Liver (tissue), 9 donors: ENCODE measurements around the gene OOSP1. TPM values are rescaled to one million over a fixed set of nuclear protein-coding genes. Genes with fewer than 3 reads are reported as not detected.

Experiments
- DNase-seq: peaks from one replicate; pipeline ENCODE4 v3.0.0-alpha.2; 2017; ENCODE audit warnings: low spot score
- H3K27ac ChIP-seq, 2 donors: one replicate each; pipeline ENCODE4 v1.7.0; 2013; ENCODE audit warnings: inconsistent platforms in 2 of 2, low read length in 2 of 2, control low read depth in 1 of 2, low read depth in 1 of 2, mild to moderate bottlenecking in 1 of 2
- H3K27me3 ChIP-seq, 4 donors: one replicate each; pipeline versions ENCODE4 v1.6.1 to v1.7.0; 2013; ENCODE audit warnings: low read length in 3 of 4, inconsistent platforms in 1 of 4, mild to moderate bottlenecking in 1 of 4, moderate library complexity in 1 of 4; ENCODE audit not compliant: control insufficient read depth in 4 of 4, insufficient read depth in 4 of 4
- H3K36me3 ChIP-seq, 4 donors: one replicate each; pipeline versions ENCODE4 v1.6.1 to v1.7.0; 2013; ENCODE audit warnings: low read length in 3 of 4, mild to moderate bottlenecking in 3 of 4, low read depth in 1 of 4, moderate library complexity in 1 of 4; ENCODE audit not compliant: control insufficient read depth in 4 of 4, insufficient read depth in 3 of 4
- H3K4me1 ChIP-seq, 4 donors: one replicate each; pipeline versions ENCODE4 v1.6.1 to v1.7.0; 2013; ENCODE audit warnings: low read length in 3 of 4, mild to moderate bottlenecking in 3 of 4, moderate library complexity in 1 of 4; ENCODE audit not compliant: control insufficient read depth in 4 of 4, insufficient read depth in 4 of 4
- H3K4me3 ChIP-seq, 3 donors: one replicate each; pipeline versions ENCODE4 v1.6.1 to v1.7.0; 2013; ENCODE audit warnings: low read length in 3 of 3, control low read depth in 1 of 3, low read depth in 1 of 3, mild to moderate bottlenecking in 1 of 3
- H3K9ac ChIP-seq, 2 donors: one replicate each; pipeline ENCODE4 v1.7.0; 2013; ENCODE audit warnings: low read length in 2 of 2, mild to moderate bottlenecking in 2 of 2, moderate library complexity in 2 of 2, control low read depth in 1 of 2, low read depth in 1 of 2
- H3K9me3 ChIP-seq, 4 donors: one replicate each; pipeline versions ENCODE4 v1.6.1 to v1.7.0; 2013; ENCODE audit warnings: low read length in 3 of 4; ENCODE audit not compliant: control insufficient read depth in 4 of 4
- EGR1 ChIP-seq, 2 donors: IDR thresholded peaks; 2 replicates each; pipeline ENCODE4 v1.6.1; 2016 to 2018; ENCODE audit warnings: antibody characterized with exemption in 2 of 2, low read depth in 2 of 2
- FOXA1 ChIP-seq: IDR thresholded peaks from 2 replicates; pipeline ENCODE4 v1.6.1; 2016; ENCODE audit warnings: antibody characterized with exemption
- FOXA2 ChIP-seq: IDR thresholded peaks from 2 replicates; pipeline ENCODE4 v1.6.1; 2016; ENCODE audit warnings: antibody characterized with exemption
- GABPA ChIP-seq, 2 donors: IDR thresholded peaks in 1 of 2; conservative IDR thresholded peaks in 1 of 2; 2 replicates each; pipeline ENCODE4 v1.6.1; 2016; ENCODE audit warnings: antibody characterized with exemption in 2 of 2, mild to moderate bottlenecking in 1 of 2, moderate library complexity in 1 of 2
- HNF4A ChIP-seq, 2 donors: conservative IDR thresholded peaks; 2 replicates each; pipeline ENCODE4 v1.6.1; 2016; ENCODE audit warnings: antibody characterized with exemption in 2 of 2, mild to moderate bottlenecking in 2 of 2
- HNF4G ChIP-seq: IDR thresholded peaks from 2 replicates; pipeline ENCODE4 v1.6.1; 2016; ENCODE audit warnings: antibody characterized with exemption
- JUND ChIP-seq, 2 donors: IDR thresholded peaks; 2 replicates each; pipeline ENCODE4 v1.6.1; 2016; ENCODE audit warnings: antibody characterized with exemption in 2 of 2
- NR2F2 ChIP-seq: IDR thresholded peaks from 2 replicates; pipeline ENCODE4 v1.6.1; 2016; ENCODE audit warnings: antibody characterized with exemption
- RAD21 ChIP-seq, 2 donors: IDR thresholded peaks; 2 replicates each; pipeline ENCODE4 v1.6.1; 2016; ENCODE audit warnings: antibody characterized with exemption in 2 of 2, mild to moderate bottlenecking in 2 of 2
- RXRA ChIP-seq, 2 donors: IDR thresholded peaks; 2 replicates each; pipeline ENCODE4 v1.6.1; 2017 to 2018; ENCODE audit warnings: antibody characterized with exemption in 2 of 2, mild to moderate bottlenecking in 1 of 2
- TAF1 ChIP-seq: conservative IDR thresholded peaks from 2 replicates; pipeline ENCODE4 v1.6.1; 2016; ENCODE audit warnings: antibody characterized with exemption, mild to moderate bottlenecking
- YY1 ChIP-seq: IDR thresholded peaks from 2 replicates; pipeline ENCODE4 v1.6.1; 2016; ENCODE audit warnings: antibody characterized with exemption, mild to moderate bottlenecking
- WGBS: extraction: QIAGEN DNeasy Blood & Tissue Kit; methylation state at CpG from one replicate; pipeline ENCODE4 v1.1.7; 2013; 5-methylcytosine and 5-hydroxymethylcytosine counted together
- polyA plus RNA-seq, 2 donors: library from polyadenylated mRNA; stranded (reverse) in 1 of 2; unstranded in 1 of 2; fragments of 200-250 nt in 1 of 2; fragments of >200 nt in 1 of 2; fragmentation: Nextera tagmentation in 1 of 2; extraction: Ambion mirVana in 1 of 2; gene quantifications; one replicate each; pipeline versions ENCODE4 v1.2.1 to v1.2.3, GENCODE V29; 2013 to 2015
- total RNA-seq, 2 donors: library from RNA; depleted of rRNA; stranded (reverse); fragments of >200 nt; gene quantifications; one replicate each; pipeline ENCODE4 v1.2.3, GENCODE V29; 2014
- TF ChIP-seq, protein P1 (sequence below): fragments of 150-350 bp; IDR thresholded peaks from 2 replicates; pipeline ENCODE4 v1.5.1; 2017; ENCODE audit warnings: improper control_type of control experiment, low read depth, low read length; ENCODE audit not compliant: missing input control
- TF ChIP-seq, protein P2 (sequence below): IDR thresholded peaks from 2 replicates; pipeline ENCODE4 v1.6.1; 2016; ENCODE audit warnings: antibody characterized with exemption
- TF ChIP-seq, protein P3 (sequence below): IDR thresholded peaks from 2 replicates; pipeline ENCODE4 v1.6.1; 2016; ENCODE audit warnings: antibody characterized with exemption
- TF ChIP-seq, protein P4 (sequence below): IDR thresholded peaks from 2 replicates; pipeline ENCODE4 v1.6.1; 2016; ENCODE audit warnings: antibody characterized with exemption
- TF ChIP-seq, protein P5 (sequence below): IDR thresholded peaks from 2 replicates; pipeline ENCODE4 v1.6.1; 2016; ENCODE audit warnings: antibody characterized with exemption, mild to moderate bottlenecking
- donor health status: healthy.
- donor health status: healthy.
- donor health status: healthy.
- donor health status: healthy.
- donor health status: healthy.

OOSP1 gene
- total and polyA plus RNA-seq, 4 donors, result not detected

DNA sequence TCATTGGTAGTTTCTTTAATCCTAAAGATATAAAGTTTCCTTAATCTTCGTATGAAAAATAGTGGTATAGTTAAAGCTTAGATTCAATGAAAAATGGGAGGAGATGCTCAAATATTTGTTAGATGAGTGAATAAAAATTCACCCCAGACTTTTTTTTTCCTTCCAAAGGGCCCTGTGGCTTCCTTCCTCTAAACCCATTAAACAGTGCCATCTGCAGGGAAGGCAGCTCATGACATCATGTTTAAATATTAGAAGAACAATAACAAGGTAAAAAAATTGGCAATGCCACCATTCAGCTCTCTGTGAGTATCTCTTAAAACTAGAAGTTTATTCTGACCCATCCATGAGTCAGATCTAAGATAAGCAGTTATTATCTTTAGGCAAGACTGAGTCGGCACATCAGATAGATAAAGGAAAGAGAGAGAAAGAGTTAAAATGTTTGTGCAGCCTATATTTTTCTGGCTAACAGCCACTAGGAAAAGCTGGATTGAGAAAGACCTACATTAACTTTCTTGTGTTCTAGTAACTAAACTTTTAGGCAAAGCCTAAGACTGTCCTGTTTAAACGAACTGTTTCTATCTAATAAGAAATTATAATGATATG is 19.1 kb upstream of the OOSP1 start:
- peaks cover 0 to 2% (median 0%) of the 10 kb centered on the region in 4 donors for H3K36me3 ChIP-seq
- 42% methylated on average over 3 of the region's 3 CpGs for WGBS
- H3K27me3 ChIP-seq, result no peaks in the 10 kb centered on the region
- no peak overlapping the region for H3K9ac ChIP-seq
- no peak overlapping the region for H3K27ac ChIP-seq
- peaks cover 10 to 28% (median 19%) of the 10 kb centered on the region in 4 donors for H3K9me3 ChIP-seq
- TF ChIP-seq, protein P1, sequence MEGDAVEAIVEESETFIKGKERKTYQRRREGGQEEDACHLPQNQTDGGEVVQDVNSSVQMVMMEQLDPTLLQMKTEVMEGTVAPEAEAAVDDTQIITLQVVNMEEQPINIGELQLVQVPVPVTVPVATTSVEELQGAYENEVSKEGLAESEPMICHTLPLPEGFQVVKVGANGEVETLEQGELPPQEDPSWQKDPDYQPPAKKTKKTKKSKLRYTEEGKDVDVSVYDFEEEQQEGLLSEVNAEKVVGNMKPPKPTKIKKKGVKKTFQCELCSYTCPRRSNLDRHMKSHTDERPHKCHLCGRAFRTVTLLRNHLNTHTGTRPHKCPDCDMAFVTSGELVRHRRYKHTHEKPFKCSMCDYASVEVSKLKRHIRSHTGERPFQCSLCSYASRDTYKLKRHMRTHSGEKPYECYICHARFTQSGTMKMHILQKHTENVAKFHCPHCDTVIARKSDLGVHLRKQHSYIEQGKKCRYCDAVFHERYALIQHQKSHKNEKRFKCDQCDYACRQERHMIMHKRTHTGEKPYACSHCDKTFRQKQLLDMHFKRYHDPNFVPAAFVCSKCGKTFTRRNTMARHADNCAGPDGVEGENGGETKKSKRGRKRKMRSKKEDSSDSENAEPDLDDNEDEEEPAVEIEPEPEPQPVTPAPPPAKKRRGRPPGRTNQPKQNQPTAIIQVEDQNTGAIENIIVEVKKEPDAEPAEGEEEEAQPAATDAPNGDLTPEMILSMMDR, result peak; percentile 32
- TF ChIP-seq RAD21 (IDR thresholded peaks at IDR 0.05), result peak; percentile 57 to 75
- no peak for TF ChIP-seq GABPA (IDR thresholded peaks at IDR 0.05 in 1 of 2, conservative IDR thresholded peaks at IDR 0.05 in 1 of 2)
- H3K4me1 ChIP-seq, result no peaks in the 10 kb centered on the region
- DNase-seq, result no peak
- no peak overlapping the region for H3K4me3 ChIP-seq

DNA sequence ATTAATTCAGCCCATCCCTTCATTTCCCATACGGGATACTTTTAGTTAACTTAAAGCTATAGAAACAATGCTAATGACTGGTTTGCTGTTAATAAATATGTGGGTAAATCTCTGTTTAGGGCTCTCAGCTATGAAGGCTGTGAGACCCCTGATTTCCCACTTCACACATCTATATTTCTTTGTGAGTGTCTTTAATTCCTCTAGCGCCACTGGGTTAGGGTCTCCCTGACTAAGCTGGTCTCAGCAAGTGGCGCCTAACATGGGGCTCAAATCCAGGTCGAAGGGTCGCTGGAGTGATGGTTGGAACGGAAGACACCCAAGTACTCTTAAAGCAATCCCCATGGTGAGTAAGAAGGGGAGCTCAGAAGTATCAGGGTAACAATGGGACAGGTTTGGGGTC is 14.4 kb upstream of the OOSP1 start:
- Histone ChIP-seq H3K27ac (no peak overlapping the region), H3K27me3 (no peaks in the 10 kb centered on the region), H3K9ac (no peak overlapping the region), H3K4me1 (no peaks in the 10 kb centered on the region), H3K9me3 (peaks cover 12 to 33% (median 21%) of the 10 kb centered on the region in 4 donors), H3K4me3 (peak overlapping the region in 1 of 3 donors; percentile 35), H3K36me3 (peaks cover 0 to 2% (median 0%) of the 10 kb centered on the region in 4 donors)
- 94% methylated on average over 6 of the region's 6 CpGs for whole genome bisulfite sequencing
- TF ChIP-seq EGR1 (IDR thresholded peaks at IDR 0.05; ENCODE audit: low read depth in 2 of 2) (no peak), RAD21 (IDR thresholded peaks at IDR 0.05) (no peak), FOXA1 (no peak)
- TF ChIP-seq, protein P2, sequence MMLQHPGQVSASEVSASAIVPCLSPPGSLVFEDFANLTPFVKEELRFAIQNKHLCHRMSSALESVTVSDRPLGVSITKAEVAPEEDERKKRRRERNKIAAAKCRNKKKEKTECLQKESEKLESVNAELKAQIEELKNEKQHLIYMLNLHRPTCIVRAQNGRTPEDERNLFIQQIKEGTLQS, result no peak
- DNase-seq, result no peak

DNA sequence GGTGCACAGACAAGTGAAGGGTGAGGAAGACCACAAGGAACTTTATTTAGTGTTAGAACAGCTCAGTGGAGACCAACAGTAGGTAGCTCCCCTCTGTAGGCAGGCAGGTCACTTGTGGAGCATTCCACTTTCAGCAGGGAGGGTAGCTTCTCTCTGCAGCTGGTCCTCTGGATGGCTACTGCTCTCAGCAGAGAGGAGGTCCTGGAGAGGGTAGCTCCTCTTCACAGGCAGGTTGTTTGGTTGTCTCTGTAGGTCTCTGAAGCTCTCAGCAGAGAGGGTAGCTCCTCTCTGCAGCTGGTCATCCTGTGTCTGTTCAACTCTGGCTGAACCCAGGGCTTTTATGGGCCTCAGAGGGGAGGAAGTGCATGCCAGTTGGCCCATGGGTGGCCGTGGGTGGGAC is 6.5 kb upstream of the OOSP1 start:
- Histone ChIP-seq H3K27me3 (no peaks in the 10 kb centered on the region), H3K27ac (no peak overlapping the region), H3K9ac (no peak overlapping the region), H3K36me3 (no peaks in the 10 kb centered on the region), H3K4me3 (no peak overlapping the region), H3K4me1 (no peaks in the 10 kb centered on the region), H3K9me3 (peaks cover 0 to 2% (median 0%) of the 10 kb centered on the region in 4 donors)
- 69% methylated on average over 1 of the region's 1 CpG for WGBS
- DNase-seq, result no peak
- TF ChIP-seq FOXA2 (no peak), FOXA1 (no peak), RAD21 (IDR thresholded peaks at IDR 0.05) (no peak), NR2F2 (no peak), RXRA (IDR thresholded peaks at IDR 0.05) (no peak), HNF4G (no peak), EGR1 (IDR thresholded peaks at IDR 0.05; ENCODE audit: low read depth in 2 of 2) (no peak), JUND (IDR thresholded peaks at IDR 0.05) (no peak), HNF4A (conservative IDR thresholded peaks at IDR 0.05) (no peak), TAF1 (no peak), YY1 (no peak)
- TF ChIP-seq, protein P3, sequence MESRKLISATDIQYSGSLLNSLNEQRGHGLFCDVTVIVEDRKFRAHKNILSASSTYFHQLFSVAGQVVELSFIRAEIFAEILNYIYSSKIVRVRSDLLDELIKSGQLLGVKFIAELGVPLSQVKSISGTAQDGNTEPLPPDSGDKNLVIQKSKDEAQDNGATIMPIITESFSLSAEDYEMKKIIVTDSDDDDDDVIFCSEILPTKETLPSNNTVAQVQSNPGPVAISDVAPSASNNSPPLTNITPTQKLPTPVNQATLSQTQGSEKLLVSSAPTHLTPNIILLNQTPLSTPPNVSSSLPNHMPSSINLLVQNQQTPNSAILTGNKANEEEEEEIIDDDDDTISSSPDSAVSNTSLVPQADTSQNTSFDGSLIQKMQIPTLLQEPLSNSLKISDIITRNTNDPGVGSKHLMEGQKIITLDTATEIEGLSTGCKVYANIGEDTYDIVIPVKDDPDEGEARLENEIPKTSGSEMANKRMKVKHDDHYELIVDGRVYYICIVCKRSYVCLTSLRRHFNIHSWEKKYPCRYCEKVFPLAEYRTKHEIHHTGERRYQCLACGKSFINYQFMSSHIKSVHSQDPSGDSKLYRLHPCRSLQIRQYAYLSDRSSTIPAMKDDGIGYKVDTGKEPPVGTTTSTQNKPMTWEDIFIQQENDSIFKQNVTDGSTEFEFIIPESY, result no peak
- TF ChIP-seq, protein P1, result no peak
- TF ChIP-seq, protein P4, sequence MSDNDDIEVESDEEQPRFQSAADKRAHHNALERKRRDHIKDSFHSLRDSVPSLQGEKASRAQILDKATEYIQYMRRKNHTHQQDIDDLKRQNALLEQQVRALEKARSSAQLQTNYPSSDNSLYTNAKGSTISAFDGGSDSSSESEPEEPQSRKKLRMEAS, result no peak
- TF ChIP-seq, protein P5, sequence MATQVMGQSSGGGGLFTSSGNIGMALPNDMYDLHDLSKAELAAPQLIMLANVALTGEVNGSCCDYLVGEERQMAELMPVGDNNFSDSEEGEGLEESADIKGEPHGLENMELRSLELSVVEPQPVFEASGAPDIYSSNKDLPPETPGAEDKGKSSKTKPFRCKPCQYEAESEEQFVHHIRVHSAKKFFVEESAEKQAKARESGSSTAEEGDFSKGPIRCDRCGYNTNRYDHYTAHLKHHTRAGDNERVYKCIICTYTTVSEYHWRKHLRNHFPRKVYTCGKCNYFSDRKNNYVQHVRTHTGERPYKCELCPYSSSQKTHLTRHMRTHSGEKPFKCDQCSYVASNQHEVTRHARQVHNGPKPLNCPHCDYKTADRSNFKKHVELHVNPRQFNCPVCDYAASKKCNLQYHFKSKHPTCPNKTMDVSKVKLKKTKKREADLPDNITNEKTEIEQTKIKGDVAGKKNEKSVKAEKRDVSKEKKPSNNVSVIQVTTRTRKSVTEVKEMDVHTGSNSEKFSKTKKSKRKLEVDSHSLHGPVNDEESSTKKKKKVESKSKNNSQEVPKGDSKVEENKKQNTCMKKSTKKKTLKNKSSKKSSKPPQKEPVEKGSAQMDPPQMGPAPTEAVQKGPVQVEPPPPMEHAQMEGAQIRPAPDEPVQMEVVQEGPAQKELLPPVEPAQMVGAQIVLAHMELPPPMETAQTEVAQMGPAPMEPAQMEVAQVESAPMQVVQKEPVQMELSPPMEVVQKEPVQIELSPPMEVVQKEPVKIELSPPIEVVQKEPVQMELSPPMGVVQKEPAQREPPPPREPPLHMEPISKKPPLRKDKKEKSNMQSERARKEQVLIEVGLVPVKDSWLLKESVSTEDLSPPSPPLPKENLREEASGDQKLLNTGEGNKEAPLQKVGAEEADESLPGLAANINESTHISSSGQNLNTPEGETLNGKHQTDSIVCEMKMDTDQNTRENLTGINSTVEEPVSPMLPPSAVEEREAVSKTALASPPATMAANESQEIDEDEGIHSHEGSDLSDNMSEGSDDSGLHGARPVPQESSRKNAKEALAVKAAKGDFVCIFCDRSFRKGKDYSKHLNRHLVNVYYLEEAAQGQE, result no peak
- TF ChIP-seq, protein P2, result no peak
